KG1 (cell line): ENCODE measurements around the gene PEPD.
"Not testable (repeated sequence)": the region's sequence is repeated elsewhere in the genome, so short reads cannot be mapped to it uniquely, and the experiment has no call there.

Experiments used
- DNase-seq: peaks from one replicate; lab custom pipeline; 2025; lab: John Stamatoyannopoulos, UW

Gene PEPD

DNA sequence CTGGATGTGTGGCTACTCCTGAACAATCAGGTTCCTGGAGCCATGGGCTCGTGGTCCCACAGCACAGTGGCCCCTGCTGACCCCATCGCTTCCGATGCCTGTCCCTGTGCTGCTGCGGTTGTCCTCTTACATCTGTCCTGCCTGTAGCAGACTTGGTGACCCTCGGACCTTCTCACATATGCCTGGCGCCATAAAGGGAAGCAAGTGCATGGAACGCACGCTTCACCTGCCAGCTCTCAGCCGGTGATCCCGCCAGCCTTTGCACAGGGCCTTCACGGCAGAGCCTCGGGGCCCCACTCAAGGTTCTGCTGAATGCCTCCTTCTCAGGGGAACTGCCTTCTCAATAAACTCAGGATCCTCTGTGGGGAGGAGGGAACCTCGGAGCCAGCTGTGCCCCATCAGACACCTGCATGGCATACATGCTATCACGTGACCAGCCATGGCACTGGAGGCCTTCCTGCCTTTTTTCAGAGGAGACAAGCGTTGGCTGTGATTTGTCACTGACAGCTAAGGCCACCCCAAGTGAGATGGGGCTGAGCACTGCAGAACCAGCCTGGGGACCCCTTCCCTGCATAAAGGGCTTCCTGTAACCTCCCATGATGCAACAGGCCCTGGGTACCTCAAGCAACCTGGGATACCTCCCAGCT lies 24.3 kb downstream of the PEPD start:
- DNase-seq, result no peak

DNA sequence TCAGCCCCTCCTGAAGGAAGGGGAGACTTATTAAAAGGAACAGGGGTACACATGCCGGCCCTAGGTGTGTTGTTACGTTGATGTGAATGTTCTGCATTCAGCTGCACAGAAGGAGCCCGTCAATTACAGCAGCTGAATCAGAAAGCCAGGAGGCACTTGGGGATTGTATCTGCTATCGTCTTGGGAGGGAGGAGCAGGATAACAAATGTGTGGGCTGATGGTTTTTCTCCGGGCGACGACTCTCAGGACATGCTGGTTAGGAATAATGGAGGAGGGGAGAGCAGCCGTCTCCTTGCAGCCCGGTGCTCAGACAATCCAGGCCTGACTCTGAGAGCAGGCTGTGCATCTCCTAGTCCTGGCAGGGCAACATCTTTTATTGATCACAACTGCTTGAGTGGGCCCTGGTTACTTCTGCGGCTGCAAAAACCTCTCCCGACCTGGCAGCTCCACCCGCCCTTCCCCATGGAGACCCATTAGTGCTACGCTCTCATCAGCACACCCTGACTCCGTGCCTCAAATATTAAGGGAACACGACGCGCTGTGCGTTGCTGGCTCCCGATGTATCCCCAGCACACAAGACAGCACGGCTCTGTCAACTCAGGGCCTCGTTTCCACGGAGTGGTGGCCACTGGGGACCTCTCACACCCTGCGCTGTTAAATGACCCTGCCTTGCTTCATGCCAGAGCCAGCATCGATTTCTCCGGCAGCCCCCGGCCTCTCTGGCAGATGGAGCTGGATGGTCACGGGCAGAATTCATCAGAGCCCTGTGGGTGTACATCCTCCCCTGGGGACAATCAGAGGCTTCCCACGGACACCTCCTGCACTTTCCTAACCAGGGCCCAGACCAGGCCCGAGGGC lies 25.3 kb downstream of the PEPD start:
- DNase-seq, result no peak

DNA sequence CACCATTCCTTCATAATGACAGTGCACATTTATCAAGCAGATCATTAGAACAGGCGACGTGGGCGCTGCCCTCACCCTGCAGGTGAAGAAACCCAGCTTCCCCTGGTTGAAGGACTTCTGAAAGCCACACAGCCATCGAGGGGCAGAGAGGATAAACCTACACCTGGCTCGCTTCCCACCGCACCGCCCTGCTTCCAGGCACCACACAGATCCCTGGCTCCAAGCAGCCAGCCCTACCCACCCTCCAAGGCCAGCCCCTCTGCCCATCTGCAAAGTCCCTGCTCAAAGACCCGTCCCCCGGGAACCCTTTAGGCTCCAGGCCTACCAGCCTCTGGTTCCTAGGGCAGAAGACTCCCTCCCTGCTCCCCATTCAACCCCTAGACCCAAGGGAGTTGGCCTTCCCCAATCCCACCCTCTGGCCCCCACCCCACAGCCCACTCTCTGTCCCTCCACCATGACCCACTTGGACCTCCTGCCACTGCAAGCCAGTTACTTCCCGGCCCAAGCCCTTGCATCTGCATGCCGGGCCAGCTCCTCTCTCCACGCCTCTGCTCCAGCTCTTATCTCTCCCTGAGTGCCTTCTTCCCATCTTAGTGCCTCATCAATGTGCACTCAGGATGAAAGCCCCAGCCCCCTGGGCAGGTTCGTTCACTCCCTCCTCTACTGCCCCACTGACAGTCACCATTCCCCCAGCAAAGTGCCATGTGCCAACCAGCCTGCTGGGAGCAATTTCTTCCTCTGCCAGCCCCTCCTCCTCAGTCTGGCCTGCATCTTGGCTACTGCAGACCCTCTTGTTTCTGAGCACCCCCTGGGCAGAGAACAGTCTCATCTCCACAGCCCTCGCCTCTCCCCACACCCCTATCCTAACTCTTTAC lies 28.0 kb downstream of the PEPD start:
- DNase-seq, result no peak

DNA sequence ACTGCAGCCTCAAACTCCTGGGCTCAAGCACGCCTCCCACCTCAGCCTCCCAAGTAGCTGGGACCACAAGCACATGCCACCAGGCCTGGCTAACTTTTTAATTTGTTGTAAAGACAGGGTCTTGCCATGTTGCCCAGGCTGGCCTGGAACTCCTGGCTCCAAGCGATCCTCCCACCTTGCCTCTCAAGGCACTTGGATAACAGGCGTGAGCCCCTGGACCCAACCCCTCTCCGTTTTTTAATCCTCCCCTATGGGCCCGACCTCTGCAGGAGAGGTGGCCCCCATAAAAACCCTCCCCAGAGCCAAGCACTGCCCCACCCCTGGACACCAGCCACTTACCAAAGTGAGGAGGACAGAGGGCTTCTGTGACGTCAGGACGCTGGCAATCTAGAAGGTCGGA lies 28.6 kb downstream of the PEPD start:
- no peak for DNase-seq

DNA sequence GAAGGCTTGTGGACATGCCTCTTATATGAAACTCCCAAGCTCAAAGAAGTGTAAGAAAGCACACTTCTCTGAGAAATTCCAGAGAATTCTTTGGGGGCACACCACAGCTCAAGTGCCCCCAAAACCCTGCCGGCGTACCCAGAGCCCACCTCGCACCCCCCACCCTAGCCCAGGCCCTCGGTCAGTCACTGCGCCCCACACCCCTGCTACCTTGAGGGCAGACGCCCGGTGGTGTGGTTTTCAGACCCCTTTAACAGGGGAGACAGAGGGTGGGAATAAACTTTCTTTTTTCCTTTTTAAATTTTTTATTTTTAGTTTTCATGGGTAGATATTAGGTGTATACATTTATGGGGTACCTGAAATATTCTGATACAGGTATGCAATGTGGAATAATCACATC lies 29.5 kb downstream of the PEPD start:
- DNase-seq, result no peak

DNA sequence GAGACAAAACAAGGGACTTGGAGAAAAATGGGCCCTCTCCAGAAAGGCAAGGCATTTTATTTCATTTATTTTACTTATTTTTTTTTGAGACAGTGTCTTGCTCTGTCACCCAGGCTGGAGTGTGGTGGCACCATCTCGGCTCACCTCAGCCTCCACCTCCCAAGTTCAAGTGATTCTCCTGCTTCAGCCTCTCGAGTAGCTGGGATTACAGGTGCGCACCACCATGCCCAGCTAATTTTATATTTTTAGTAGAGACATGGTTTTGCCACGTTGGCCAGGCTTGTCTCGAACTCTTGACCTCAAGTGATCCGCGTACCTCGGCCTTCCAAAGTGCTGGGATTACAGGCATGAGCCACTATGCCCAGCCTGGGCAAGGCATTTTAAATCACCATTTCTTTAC lies 31.0 kb downstream of the PEPD start:
- DNase-seq, result not testable (repeated sequence)

DNA sequence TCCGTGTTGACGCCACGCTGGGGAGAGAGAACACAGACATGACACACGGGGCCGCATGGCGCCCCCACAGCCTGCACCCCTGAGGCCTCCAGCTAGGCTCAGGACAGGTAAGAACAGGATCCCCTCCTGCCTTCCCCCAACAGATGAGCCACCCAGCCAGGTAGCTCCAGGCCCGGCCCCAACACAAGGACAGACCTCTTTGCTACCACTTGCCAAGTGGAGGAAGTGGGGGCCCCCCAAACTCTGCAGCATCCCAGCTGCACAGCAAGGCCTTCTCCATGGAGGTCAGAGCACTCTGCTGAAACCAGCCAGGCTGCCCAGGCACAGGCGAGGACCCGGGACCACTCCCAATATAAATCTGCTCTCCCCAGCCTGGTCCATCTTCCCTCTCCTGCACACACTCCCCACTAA lies 31.5 kb downstream of the PEPD start:
- no peak for DNase-seq

DNA sequence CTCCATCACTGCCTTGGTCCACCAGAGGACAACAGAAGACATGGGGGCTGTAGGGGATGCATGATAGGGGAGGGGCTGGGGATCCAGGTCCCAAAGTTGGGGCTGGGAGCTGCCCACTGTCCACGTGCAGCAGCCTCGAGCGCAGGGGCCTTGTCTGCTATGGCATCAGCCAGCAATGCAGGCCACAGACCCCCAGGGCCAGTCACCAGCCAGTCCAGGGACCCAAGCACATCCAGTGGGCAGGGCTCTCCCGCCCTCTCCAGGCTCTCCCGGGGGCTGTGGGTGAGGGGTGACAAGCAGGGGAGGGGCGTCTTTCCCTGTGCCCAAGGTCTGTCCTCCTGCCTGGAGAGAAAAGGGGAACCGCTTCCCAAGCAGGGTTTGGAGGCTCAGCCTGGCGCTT lies 32.8 kb downstream of the PEPD start:
- DNase-seq, result no peak

DNA sequence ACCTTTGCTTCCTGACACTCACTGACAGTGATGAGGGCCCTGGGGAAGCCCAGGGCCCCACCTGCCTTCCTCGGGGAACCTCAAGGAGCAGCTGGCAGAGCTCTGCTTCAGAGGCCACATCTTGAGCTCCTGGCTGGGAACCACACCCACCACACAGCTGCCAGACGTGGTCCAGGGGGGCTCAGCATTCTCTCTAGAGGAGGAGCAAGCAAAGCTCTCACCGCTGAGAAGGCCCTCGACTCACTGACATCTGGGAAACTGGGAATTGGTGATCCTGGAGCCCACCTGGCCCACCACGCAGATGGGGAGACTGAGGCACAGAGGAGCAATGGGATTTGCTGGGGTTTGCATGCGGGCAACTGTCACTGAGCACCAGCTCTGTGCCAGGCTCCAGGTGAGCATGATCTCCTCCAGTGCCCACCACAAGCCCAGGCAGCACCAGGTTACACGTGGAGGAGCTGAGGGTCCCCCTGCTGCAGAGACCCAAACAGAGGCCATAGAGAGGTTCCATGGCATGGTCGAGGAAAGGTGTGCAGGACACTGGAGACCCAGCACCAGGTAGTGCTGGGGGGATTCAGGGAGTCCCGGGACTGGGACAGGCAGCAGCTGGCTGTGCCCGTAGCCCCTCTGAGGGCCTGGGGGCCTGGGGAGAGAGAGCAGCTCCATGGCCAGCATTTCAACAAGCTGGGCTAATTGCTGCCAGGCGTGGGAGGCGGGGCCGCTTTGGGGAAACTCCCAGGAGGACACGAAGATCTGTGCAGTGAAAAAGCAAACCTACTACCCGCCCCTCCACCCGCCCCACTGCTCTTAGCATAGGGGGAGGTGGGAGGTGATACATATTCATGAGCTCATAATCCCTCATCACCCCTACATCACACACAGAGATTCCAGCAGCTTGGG lies 33.4 kb downstream of the PEPD start:
- DNase-seq, result no peak

DNA sequence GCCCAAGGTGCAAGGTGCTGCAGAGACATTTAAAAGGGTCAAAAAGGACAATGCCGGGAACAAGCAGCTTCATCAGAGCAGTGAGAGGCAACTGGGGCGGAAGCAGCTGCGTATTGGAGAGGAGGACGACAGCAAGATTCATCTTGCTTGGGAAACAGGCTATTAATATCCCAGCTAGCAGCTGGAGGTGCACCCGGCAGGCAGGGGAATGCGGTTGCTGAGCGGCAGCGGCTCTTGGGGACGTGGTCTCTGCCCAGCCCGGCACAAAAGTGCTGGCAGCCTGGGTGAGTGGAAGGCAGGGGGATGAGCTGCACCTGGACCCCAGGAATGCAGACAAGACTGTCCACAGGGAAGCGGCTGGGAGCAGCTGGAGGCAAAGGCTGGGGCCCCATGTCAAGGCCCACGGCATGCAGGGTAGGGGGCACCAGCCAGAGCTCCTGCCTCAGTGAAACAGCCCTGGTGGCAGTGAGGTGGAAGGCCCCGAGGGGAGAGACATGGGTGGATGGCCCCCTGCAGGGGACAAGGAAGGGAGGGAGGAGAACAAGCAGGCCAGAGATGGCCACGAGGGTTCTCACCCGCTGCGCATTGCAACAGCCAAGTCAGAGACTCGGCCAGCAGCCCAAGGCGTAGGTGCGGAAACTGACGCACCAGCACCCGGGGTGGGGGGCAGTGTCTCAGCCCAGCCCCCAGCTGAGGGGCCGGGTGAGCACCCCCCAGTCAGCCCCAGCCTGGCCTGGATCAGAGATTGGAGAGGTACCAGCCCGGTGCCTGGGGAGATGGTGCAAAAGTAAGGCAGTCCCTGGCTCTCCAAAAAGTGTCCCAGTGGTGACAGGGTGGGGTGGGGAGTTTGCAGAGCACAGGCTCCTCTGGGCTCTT lies 34.4 kb downstream of the PEPD start:
- no peak for DNase-seq

DNA sequence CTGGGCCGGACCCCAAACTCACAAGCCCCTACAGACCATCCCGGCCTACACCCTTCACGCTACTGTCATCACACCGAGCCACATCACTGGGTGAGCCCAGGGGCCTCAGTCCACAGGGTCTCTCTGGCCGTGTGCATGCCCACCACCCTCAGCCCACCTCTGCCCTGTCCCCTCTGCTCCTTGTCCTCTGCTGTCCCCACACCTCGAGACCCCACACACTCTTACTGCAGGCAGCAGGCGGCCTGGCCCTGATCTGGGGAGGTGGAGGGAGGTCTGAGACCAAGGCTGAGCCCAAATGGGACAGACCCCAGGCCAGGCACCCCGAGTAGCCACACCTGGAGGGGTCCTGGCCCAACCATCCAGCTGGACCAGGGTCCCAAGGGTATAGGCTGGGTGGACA lies 35.2 kb downstream of the PEPD start:
- no peak for DNase-seq

DNA sequence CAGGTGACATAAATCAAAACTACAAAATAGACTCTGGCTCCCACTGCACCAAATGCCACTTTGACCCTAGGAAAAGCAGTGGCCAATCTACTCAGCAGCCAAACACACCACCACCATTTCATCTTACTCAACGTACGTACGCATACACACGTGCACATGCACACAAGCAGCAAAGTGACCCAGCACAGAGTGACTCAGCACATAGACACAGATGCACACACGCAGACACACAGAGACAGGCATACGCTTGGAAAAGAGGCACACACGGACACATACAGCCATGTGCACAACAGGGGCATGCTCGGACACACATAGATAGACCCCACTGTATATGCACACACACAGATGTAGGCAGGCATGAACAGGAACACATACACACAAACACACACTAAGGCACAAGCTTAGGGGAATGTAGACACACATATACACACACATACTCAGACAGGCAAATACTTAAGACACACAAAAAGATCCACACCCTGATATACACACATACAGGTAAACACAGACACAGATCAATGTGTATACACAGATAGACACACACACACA lies 37.3 kb downstream of the PEPD start:
- DNase-seq, result no peak

DNA sequence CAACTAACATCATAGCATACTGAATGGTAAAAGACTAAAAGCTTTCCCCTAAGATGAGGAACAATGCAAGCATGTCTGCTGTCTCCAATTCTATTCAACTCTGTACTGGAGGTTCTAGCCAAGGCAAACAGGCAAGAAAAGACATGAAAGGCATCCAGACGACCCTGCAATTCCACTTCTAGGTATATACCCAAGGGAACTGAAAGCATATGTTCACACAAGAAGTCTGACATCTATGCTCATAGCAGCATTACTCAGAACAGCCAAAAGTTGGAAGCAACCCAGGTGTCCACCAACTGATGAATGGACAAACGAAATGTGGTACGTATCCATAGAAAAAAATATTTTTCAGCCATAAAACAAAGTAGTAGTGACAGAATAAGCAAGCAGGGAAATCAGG lies 39.1 kb downstream of the PEPD start:
- DNase-seq, result no peak

DNA sequence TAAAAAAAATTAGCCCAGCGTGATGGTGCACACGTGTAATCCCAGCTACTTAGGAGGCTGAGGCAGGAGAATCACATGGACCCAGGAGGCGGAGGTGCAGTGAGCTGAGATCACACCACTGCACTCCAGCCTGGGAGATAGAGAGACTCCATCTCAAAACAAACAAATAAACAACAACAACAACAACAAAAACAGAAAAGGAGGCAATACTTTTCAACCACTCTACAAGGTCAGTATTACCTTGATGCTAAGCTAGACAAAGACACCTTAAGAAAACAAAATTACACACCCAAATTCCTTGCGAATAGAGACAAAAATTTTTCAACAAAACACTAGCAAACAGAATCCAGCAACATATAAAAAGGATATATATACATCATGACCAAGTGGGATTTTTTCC lies 39.7 kb downstream of the PEPD start:
- DNase-seq, result no peak

DNA sequence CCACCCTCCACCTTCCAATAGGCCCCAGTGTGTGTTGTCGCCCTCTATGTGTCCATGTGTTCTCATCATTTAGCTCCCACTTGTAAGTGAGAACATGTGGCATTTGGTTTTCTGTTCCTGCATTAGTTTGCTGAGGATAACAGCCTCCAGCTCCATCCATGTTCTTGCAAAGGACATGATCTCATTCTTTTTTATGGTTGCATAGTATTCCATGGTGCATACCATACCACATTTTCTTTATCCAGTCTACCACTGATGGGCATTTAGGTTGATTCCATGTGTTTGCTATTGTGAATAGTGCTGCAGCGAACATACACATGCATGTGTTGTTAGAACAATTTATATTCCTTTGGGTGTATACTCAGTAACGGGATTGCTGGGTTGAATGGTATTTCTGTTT lies 42.0 kb downstream of the PEPD start:
- DNase-seq, result not testable (repeated sequence)

DNA sequence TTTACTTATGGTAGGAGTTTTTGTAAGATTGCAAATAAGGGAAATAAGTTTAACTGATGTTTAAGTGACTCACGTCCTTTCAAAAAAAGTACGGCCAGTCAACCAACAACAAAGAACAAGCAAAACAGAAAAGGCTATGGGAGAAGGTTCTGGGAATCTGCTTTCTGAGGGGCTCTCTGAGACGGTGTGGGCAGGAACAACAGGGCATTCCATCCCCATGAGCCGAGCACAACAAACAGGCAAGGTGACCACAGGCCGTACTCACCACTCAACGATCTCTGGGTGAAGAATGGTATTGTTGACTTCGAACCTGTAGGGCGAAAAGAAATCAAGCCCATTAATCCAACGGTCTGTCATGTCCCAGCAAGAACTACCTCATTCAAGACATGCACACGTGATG lies 43.8 kb downstream of the PEPD start:
- no peak for DNase-seq

DNA sequence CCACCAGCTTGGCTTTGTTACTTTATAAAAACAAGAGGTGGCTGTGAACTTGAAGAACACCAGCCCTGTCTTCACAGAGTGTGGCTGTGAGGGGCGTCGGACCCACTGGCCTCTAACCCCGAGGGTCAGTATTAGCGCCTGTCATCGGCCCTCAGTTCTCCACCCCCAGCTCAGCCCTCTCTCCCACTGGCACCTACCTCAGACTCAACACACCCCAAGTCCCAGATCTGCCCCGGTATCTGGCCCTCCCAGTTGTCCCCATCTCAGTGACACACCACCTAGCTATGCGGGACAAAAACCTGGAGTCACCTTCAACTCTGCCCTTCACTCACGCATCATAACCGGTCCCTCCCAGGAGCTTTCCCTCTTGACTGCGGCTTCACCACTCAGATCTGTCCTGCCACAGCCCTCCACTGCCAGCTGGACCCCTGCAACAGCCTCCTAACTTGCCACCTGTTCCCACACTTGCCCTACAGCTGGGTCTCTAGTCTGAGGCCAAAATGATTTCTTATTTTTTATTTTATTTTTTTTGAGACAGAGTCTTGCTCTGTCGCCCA lies 45.4 kb downstream of the PEPD start:
- no peak for DNase-seq

DNA sequence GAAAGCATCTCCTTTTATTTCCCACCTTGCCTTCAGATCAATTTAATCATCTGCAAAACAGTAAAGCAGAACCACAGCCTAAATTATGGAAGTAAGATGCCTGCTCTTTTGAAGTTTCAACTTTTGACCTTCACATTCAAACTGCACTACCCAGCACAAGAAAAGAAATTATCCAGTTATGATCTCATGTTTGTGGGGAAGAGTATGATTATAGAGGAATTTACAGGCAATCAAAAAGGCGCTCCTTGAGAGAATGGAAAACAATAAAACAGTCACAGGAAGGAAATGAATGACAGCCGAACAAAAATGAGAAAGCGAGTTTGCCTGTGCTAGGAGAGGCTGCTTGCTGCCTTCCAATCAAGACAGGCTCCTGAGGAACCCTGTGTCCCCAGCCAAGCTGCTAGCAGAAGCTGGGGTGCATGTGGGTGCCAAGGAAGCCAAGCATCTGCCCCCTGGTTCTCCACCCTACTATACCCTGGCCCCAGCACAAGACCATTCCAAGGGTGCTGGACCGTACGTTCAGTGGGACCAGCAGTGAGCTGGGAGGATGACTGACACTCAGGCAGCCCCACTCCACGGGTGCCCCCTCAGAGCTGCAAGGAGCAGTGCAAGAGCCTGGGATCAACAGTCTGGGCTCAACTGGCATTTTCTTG lies 47.8 kb downstream of the PEPD start:
- peak; percentile 50 for DNase-seq
